ENCODE results near the gene SRGN.

SRGN gene

GRCh38 chr10:69061305-69062161 lies 26.4 kb upstream of the SRGN start:
- no peak for DNase-seq (ENCODE audit: low read depth)

- no peak for DNase-seq (ENCODE audit: low read depth)
Observed at GRCh38 chr10:69062901-69063300, 25.0 kb upstream of the SRGN start.

- no peak for DNase-seq (ENCODE audit: low read depth)
Observed at GRCh38 chr10:69064762-69065328, 23.1 kb upstream of the SRGN start.

GRCh38 chr10:69065406-69066361 lies 22.2 kb upstream of the SRGN start:
- no peak for DNase-seq (ENCODE audit: low read depth)

GRCh38 chr10:69067189-69067588 lies 20.7 kb upstream of the SRGN start:
- DNase-seq (ENCODE audit: low read depth): no peak

- DNase-seq (ENCODE audit: low read depth): no peak
Observed at GRCh38 chr10:69068549-69068948, 19.4 kb upstream of the SRGN start.

- no peak for DNase-seq (ENCODE audit: low read depth)
Observed at GRCh38 chr10:69069090-69070042, 18.5 kb upstream of the SRGN start.

GRCh38 chr10:69070951-69071350 lies 17.0 kb upstream of the SRGN start:
- DNase-seq (ENCODE audit: low read depth): no peak

- no peak for DNase-seq (ENCODE audit: low read depth)
Observed at GRCh38 chr10:69071610-69072009, 16.3 kb upstream of the SRGN start.

GRCh38 chr10:69073026-69073425 lies 14.9 kb upstream of the SRGN start:
- DNase-seq (ENCODE audit: low read depth): no peak

- DNase-seq (ENCODE audit: low read depth): no peak
Observed at GRCh38 chr10:69073736-69074364, 14.1 kb upstream of the SRGN start.

- no peak for DNase-seq (ENCODE audit: low read depth)
Observed at GRCh38 chr10:69074532-69074931, 13.4 kb upstream of the SRGN start.

GRCh38 chr10:69075431-69075830 lies 12.5 kb upstream of the SRGN start:
- no peak for DNase-seq (ENCODE audit: low read depth)

- no peak for DNase-seq (ENCODE audit: low read depth)
Observed at GRCh38 chr10:69078311-69078710, 9.6 kb upstream of the SRGN start.

- DNase-seq (ENCODE audit: low read depth): no peak
Observed at GRCh38 chr10:69080226-69080625, 7.7 kb upstream of the SRGN start.

GRCh38 chr10:69086001-69086509 lies 1.8 kb upstream of the SRGN start:
- DNase-seq (ENCODE audit: low read depth): no peak

GRCh38 chr10:69088471-69088769 lies 517 bp downstream of the SRGN start:
- DNase-seq (ENCODE audit: low read depth): no peak

GRCh38 chr10:69088801-69089501 lies 1.0 kb downstream of the SRGN start:
- peak; percentile 26 for DNase-seq (ENCODE audit: low read depth)

GRCh38 chr10:69089638-69090599 lies 2.0 kb downstream of the SRGN start:
- DNase-seq (ENCODE audit: low read depth): peak; percentile 75
